ENCODE measurements around the gene RAMP1. TPM values are rescaled to one million over a fixed set of nuclear protein-coding genes. Genes with fewer than 3 reads are reported as not detected.

Gene RAMP1
- total RNA-seq, 1 experiment from 2014 or later, result 0.63 TPM

GRCh38 chr2:237931205-237931721 lies 71.8 kb downstream of the RAMP1 start:
- no peaks in the 10 kb centered on the region for H3K27me3 ChIP-seq (ENCODE audit: insufficient read depth, low read length)
- no peaks in the 10 kb centered on the region for H3K4me1 ChIP-seq (ENCODE audit: insufficient read depth, low read length)
- H2BK20ac ChIP-seq (ENCODE audit: low read depth, low read length, poor library complexity, severe bottlenecking), result no peak overlapping the region
- H3K4me3 Mint-ChIP-seq, result no peak overlapping the region
- no peak overlapping the region for H2AK5ac ChIP-seq (ENCODE audit: insufficient read length, low read length)
- H2AFZ ChIP-seq (ENCODE audit: low read length), result no peak overlapping the region
- peaks cover 0 to 3% of the 10 kb centered on the region in 2 experiments; a peak in 1 of 4 replicates for H3K4me1 Mint-ChIP-seq
- TF ChIP-seq CTCF (conservative IDR thresholded peaks at IDR 0.05), result no peak
- no peak overlapping the region for H4K8ac ChIP-seq (replicated peaks; ENCODE audit: insufficient read length, low read depth, low read length)
- H3K56ac ChIP-seq (ENCODE audit: insufficient read length, low read depth, low read length), result no peak overlapping the region
- H3K23ac ChIP-seq (ENCODE audit: insufficient read length, low read depth, low read length), result no peak overlapping the region
- H3K27ac ChIP-seq (ENCODE audit: insufficient read length, low read depth, low read length), result no peak overlapping the region
- H2BK15ac ChIP-seq (ENCODE audit: low read depth, low read length), result no peak overlapping the region
- no peak overlapping the region for H3K27ac Mint-ChIP-seq
- no peak overlapping the region for H2BK5ac ChIP-seq (ENCODE audit: insufficient read length, low read length)
- peaks cover 0 to 6% (median 6%) of the 10 kb centered on the region in 3 experiments; a peak in 4 of 7 replicates for H3K36me3 Mint-ChIP-seq (ENCODE audit: insufficient read depth in 1 of 3, low read depth in 3 of 3)
- no peak overlapping the region for H2BK12ac ChIP-seq (ENCODE audit: insufficient read length, low read depth, low read length)
- H3K18ac ChIP-seq (ENCODE audit: insufficient read length, low read depth, low read length), result no peak overlapping the region
- H3K9me3 Mint-ChIP-seq, result peaks cover 9 to 14% of the 10 kb centered on the region in 2 experiments; a peak in 4 of 5 replicates
- no peaks in the 10 kb centered on the region for H3K9me3 ChIP-seq (ENCODE audit: control insufficient read depth, low read depth, low read length)
- no peak overlapping the region for H3K4me2 ChIP-seq (ENCODE audit: insufficient read depth, insufficient read length, low read length)
- no peak overlapping the region for H3K4ac ChIP-seq (ENCODE audit: low read depth, low read length)
- no peak overlapping the region for H3K14ac ChIP-seq (ENCODE audit: insufficient read depth, low read length)
- no peaks in the 10 kb centered on the region for H3K79me1 ChIP-seq (ENCODE audit: insufficient read depth, low read depth, low read length, poor library complexity, severe bottlenecking)
- H4K5ac ChIP-seq (ENCODE audit: insufficient read length, low read depth, low read length), result no peak overlapping the region
- no peak overlapping the region for H4K91ac ChIP-seq (ENCODE audit: insufficient read length, low read depth, low read length)
- no peaks in the 10 kb centered on the region for H3K79me2 ChIP-seq (ENCODE audit: insufficient read depth, low read length)
- H3K23me2 ChIP-seq (ENCODE audit: insufficient read length, low read depth, low read length, poor library complexity, severe bottlenecking), result no peaks in the 10 kb centered on the region
- H2BK120ac ChIP-seq (ENCODE audit: low read depth, low read length, poor library complexity, severe bottlenecking), result no peak overlapping the region
- H3K9ac ChIP-seq (ENCODE audit: extremely low read depth, insufficient read length, low read length), result no peak overlapping the region
- no peak for DNase-seq
- WGBS (ENCODE audit: extremely low coverage, insufficient read length, low lambda C conversion rate), result no CpG with 5 or more reads among the region's 9 CpGs
- no peak overlapping the region for H3T11ph ChIP-seq (ENCODE audit: low read length)
- H4K20me1 ChIP-seq (ENCODE audit: control insufficient read depth, insufficient read depth, insufficient read length), result no peaks in the 10 kb centered on the region
- peaks cover 7% of the 10 kb centered on the region for H3K27me3 Mint-ChIP-seq (ENCODE audit: low read depth)

Data from H9 (cell line).